CD4-positive, alpha-beta memory T cell (primary cell): ENCODE data around the gene IRGC. TPM values are rescaled to one million over a fixed set of nuclear protein-coding genes. Genes with fewer than 3 reads are reported as not detected.

ENCODE experiments used
- CTCF ChIA-PET: fragments of 350-600 bp; sonication (Branson Sonifier 250); formaldehyde crosslinking; loops from one replicate; lab custom pipeline; 2021; ENCODE audit warnings: inconsistent platforms; ENCODE audit not compliant: partially characterized antibody; lab: Charles Lee
- POLR2A ChIA-PET: fragments of 350-600 bp; sonication (Branson Sonifier 250); formaldehyde crosslinking; loops from one replicate; lab custom pipeline; 2021; ENCODE audit not compliant: partially characterized antibody; lab: Charles Lee
- DNase-seq, 5 donors: peaks; one replicate each; pipeline versions ENCODE4 v3.0.0 to v3.0.0-alpha.2; 2020 to 2022; ENCODE audit warnings: mixed read lengths in 1 of 5
- H3K27ac ChIP-seq: one replicate; pipeline ENCODE4 v1.7.0; 2013; ENCODE audit warnings: low read depth, low read length
- H3K27me3 ChIP-seq: 2 replicates; pipeline ENCODE4 v1.7.0; 2013; ENCODE audit warnings: mild to moderate bottlenecking, low read length, moderate library complexity; ENCODE audit not compliant: insufficient read depth
- H3K36me3 ChIP-seq: 2 replicates; pipeline ENCODE4 v1.7.0; 2013; ENCODE audit warnings: mild to moderate bottlenecking, low read length, moderate library complexity; ENCODE audit not compliant: insufficient read depth
- H3K4me1 ChIP-seq: 2 replicates; pipeline ENCODE4 v1.7.0; 2013; ENCODE audit warnings: mild to moderate bottlenecking, low read length, moderate library complexity; ENCODE audit not compliant: insufficient read depth
- H3K4me3 ChIP-seq, 2 donors: one replicate each; pipeline ENCODE4 v1.7.0; 2013; ENCODE audit warnings: low read length in 2 of 2, mild to moderate bottlenecking in 1 of 2
- H3K9me3 ChIP-seq, 2 donors: one replicate each; pipeline ENCODE4 v1.7.0; 2013; ENCODE audit warnings: low read length in 2 of 2, control low read depth in 1 of 2; ENCODE audit not compliant: control insufficient read depth in 1 of 2
- H3K27ac Mint-ChIP-seq, 7 donors: one replicate each; pipeline ENCODE4 v1.8.0; 2020 to 2021; ENCODE audit warnings: mixed read lengths in 7 of 7, mild to moderate bottlenecking in 6 of 7, inconsistent platforms in 3 of 7, moderate library complexity in 3 of 7
- H3K27me3 Mint-ChIP-seq, 2 donors: one replicate each; pipeline ENCODE4 v1.8.0; 2020 to 2021; ENCODE audit warnings: mixed read lengths in 2 of 2
- H3K36me3 Mint-ChIP-seq, 2 donors: one replicate each; pipeline ENCODE4 v1.8.0; 2020 to 2021; ENCODE audit warnings: mixed read lengths in 2 of 2, inconsistent platforms in 1 of 2, mild to moderate bottlenecking in 1 of 2
- H3K4me1 Mint-ChIP-seq, 4 donors: one replicate each; pipeline ENCODE4 v1.8.0; 2020 to 2021; ENCODE audit warnings: mixed read lengths in 4 of 4, mild to moderate bottlenecking in 1 of 4
- H3K4me3 Mint-ChIP-seq, 8 donors: one replicate each; pipeline ENCODE4 v1.8.0; 2020 to 2021; ENCODE audit warnings: mixed read lengths in 8 of 8, mild to moderate bottlenecking in 7 of 8, moderate library complexity in 6 of 8, inconsistent platforms in 3 of 8
- H3K9me3 Mint-ChIP-seq, 8 donors: one replicate each; pipeline ENCODE4 v1.8.0; 2020 to 2021; ENCODE audit warnings: mixed read lengths in 8 of 8, mild to moderate bottlenecking in 5 of 8, inconsistent platforms in 3 of 8, moderate library complexity in 1 of 8
- intact Hi-C: fragments of 100-400 bp; cut with micrococcal nuclease; formaldehyde crosslinking; loops from one replicate; pipeline ENCODE4 v1.15.1; 2023
- polyA plus RNA-seq, 2 donors: library from polyadenylated mRNA; unstranded; fragments of 300-500 nt; fragmentation: Illumina TruSeq; gene quantifications; one replicate each; pipeline ENCODE4 v1.2.3, GENCODE V29; 2021
- total RNA-seq, 2 experiments: library from RNA; stranded (reverse); gene quantifications; one replicate each; pipeline ENCODE4 v1.2.3, GENCODE V29; 2021

IRGC gene
- not detected for total RNA-seq
- not detected for polyA plus RNA-seq

GRCh38 chr19:43715776-43716175, at the start of gene IRGC:
Gene IRGC, plus strand, starts transcription at chr19:43716076. Its CDS starts 2,483 bp downstream, at chr19:43718559.
- H3K4me1 Mint-ChIP-seq: no peaks in the 10 kb centered on the region
- no peak within 1 kb of the TSS for H3K27ac Mint-ChIP-seq
- ChIA-PET POLR2A (no interaction called here), CTCF (interaction anchor here (1.3 kb wide), 1 partner anchor 161 kb away, joined by 3 read pairs; no protein-coding TSS in a partner anchor)
- no peak within 1 kb of the TSS for H3K4me3 ChIP-seq
- intact Hi-C loops: no loop called here
- no peaks in the 10 kb centered on the region for H3K9me3 ChIP-seq
- no peaks in the 10 kb centered on the region for H3K36me3 Mint-ChIP-seq
- H3K36me3 ChIP-seq: no peaks in the 10 kb centered on the region
- no peaks in the 10 kb centered on the region for H3K9me3 Mint-ChIP-seq
- H3K27ac ChIP-seq: no peak within 1 kb of the TSS
- H3K27me3 ChIP-seq: no peaks in the 10 kb centered on the region
- DNase-seq: no peak
- peaks cover 8 to 14% of the 10 kb centered on the region in 2 donors for H3K27me3 Mint-ChIP-seq
- no peaks in the 10 kb centered on the region for H3K4me1 ChIP-seq
- H3K4me3 Mint-ChIP-seq: no peak within 1 kb of the TSS

- Histone ChIP-seq H3K27ac (no peak overlapping the region), H3K27me3 (no peaks in the 10 kb centered on the region), H3K36me3 (no peaks in the 10 kb centered on the region), H3K4me1 (peaks cover 43% of the 10 kb centered on the region), H3K9me3 (no peaks in the 10 kb centered on the region), H3K4me3 (peak overlapping the region; percentile 28 to 42)
- Mint-ChIP-seq H3K4me1 (peaks cover 32 to 66% (median 47%) of the 10 kb centered on the region in 4 donors), H3K4me3 (peak overlapping the region; percentile 86 to 95 (median 92)), H3K27me3 (no peaks in the 10 kb centered on the region), H3K27ac (peak overlapping the region in 6 of 7 donors; percentile 35 to 97 (median 94)), H3K9me3 (no peaks in the 10 kb centered on the region), H3K36me3 (peaks cover 19 to 26% of the 10 kb centered on the region in 2 donors)
- ChIA-PET POLR2A (interaction anchor here (1.1 to 3.2 kb wide), 8 partner anchors 27 to 203 kb away, joined by 3 to 28 read pairs (median 7); partner anchors contain the start of genes PHLDB3 and SMG9), CTCF (interaction anchor here (1.0 to 2.0 kb wide), 4 partner anchors 27 to 208 kb away, joined by 3 to 7 read pairs (median 5); partner anchors contain the start of gene CADM4)
- DNase-seq: no peak
- intact Hi-C loops: no loop called here
Measured at GRCh38 chr19:43667126-43667875, 48.6 kb upstream of the IRGC start.

- peaks cover 17 to 24% of the 10 kb centered on the region in 2 donors for H3K36me3 Mint-ChIP-seq
- ChIA-PET CTCF (interaction anchor here (0.7 to 2.0 kb wide), 33 partner anchors 9 to 832 kb away, joined by 3 to 19 read pairs (median 5); partner anchors contain the start of genes CADM4, IRGQ, PINLYP and SMG9), POLR2A (interaction anchor here (0.7 to 3.2 kb wide), 20 partner anchors 26 to 229 kb away, joined by 3 to 28 read pairs (median 5); partner anchors contain the start of genes IRGQ, PHLDB3, SMG9 and ZNF428)
- H3K27ac Mint-ChIP-seq: peak overlapping the region; percentile 84 to 97 (median 95)
- peaks cover 32 to 61% (median 46%) of the 10 kb centered on the region in 4 donors for H3K4me1 Mint-ChIP-seq
- H3K4me3 Mint-ChIP-seq: peak overlapping the region; percentile 86 to 95 (median 92)
- Histone ChIP-seq H3K27ac (no peak overlapping the region), H3K4me1 (peaks cover 42% of the 10 kb centered on the region), H3K4me3 (peak overlapping the region; percentile 28 to 42), H3K27me3 (no peaks in the 10 kb centered on the region), H3K36me3 (no peaks in the 10 kb centered on the region), H3K9me3 (no peaks in the 10 kb centered on the region)
- H3K9me3 Mint-ChIP-seq: no peaks in the 10 kb centered on the region
- intact Hi-C loops: loop anchor here (1.0 to 2.0 kb wide), 6 partner anchors 32 to 205 kb away; partner anchors contain the start of genes IRGQ, SMG9, ZNF428 and ZNF576
- DNase-seq: no peak
- no peaks in the 10 kb centered on the region for H3K27me3 Mint-ChIP-seq
Measured at GRCh38 chr19:43667876-43668405, 47.9 kb upstream of the IRGC start.

- DNase-seq: peak; percentile 95 to 99 (median 97)
- Histone ChIP-seq H3K27ac (peak overlapping the region; percentile 61), H3K9me3 (no peaks in the 10 kb centered on the region), H3K36me3 (no peaks in the 10 kb centered on the region), H3K4me3 (peak overlapping the region; percentile 68 to 76), H3K4me1 (peaks cover 37% of the 10 kb centered on the region), H3K27me3 (no peaks in the 10 kb centered on the region)
- ChIA-PET CTCF (interaction anchor here (0.7 to 2.0 kb wide), 34 partner anchors 8 to 831 kb away, joined by 3 to 19 read pairs (median 4); partner anchors contain the start of genes CADM4, IRGQ, PINLYP and SMG9), POLR2A (interaction anchor here (0.7 to 3.2 kb wide), 20 partner anchors 26 to 230 kb away, joined by 3 to 28 read pairs (median 5); partner anchors contain the start of genes IRGQ, PHLDB3, SMG9 and ZNF428)
- Mint-ChIP-seq H3K27ac (peak overlapping the region; percentile 84 to 97 (median 95)), H3K36me3 (peaks cover 17 to 22% of the 10 kb centered on the region in 2 donors), H3K27me3 (no peaks in the 10 kb centered on the region), H3K4me3 (peak overlapping the region; percentile 86 to 95 (median 92)), H3K4me1 (peaks cover 32 to 58% (median 42%) of the 10 kb centered on the region in 4 donors), H3K9me3 (no peaks in the 10 kb centered on the region)
- intact Hi-C loops: loop anchor here (1.0 to 2.0 kb wide), 6 partner anchors 32 to 205 kb away; partner anchors contain the start of genes IRGQ, SMG9, ZNF428 and ZNF576
Measured at GRCh38 chr19:43668406-43669109, 47.3 kb upstream of the IRGC start.

GRCh38 chr19:43672061-43672679, 43.7 kb upstream of the IRGC start:
- Histone ChIP-seq H3K4me1 (peaks cover 18% of the 10 kb centered on the region), H3K27ac (no peak overlapping the region), H3K36me3 (no peaks in the 10 kb centered on the region), H3K4me3 (no peak overlapping the region), H3K9me3 (no peaks in the 10 kb centered on the region), H3K27me3 (no peaks in the 10 kb centered on the region)
- no peaks in the 10 kb centered on the region for H3K27me3 Mint-ChIP-seq
- H3K9me3 Mint-ChIP-seq: no peaks in the 10 kb centered on the region
- H3K27ac Mint-ChIP-seq: peak overlapping the region in 6 of 7 donors; percentile 0 to 42 (median 30)
- ChIA-PET CTCF (interaction anchor here (0.6 to 1.3 kb wide), 2 partner anchors 117 to 128 kb away, joined by 3 read pairs; no protein-coding TSS in a partner anchor), POLR2A (no interaction called here)
- H3K4me3 Mint-ChIP-seq: no peak overlapping the region
- peaks cover 6 to 7% of the 10 kb centered on the region in 2 donors for H3K36me3 Mint-ChIP-seq
- intact Hi-C loops: no loop called here
- peaks cover 19 to 47% (median 29%) of the 10 kb centered on the region in 4 donors for H3K4me1 Mint-ChIP-seq
- DNase-seq: no peak

- Histone ChIP-seq H3K4me1 (peaks cover 8% of the 10 kb centered on the region), H3K27ac (no peak overlapping the region), H3K4me3 (no peak overlapping the region), H3K36me3 (no peaks in the 10 kb centered on the region), H3K9me3 (no peaks in the 10 kb centered on the region), H3K27me3 (no peaks in the 10 kb centered on the region)
- H3K36me3 Mint-ChIP-seq: no peaks in the 10 kb centered on the region
- no peaks in the 10 kb centered on the region for H3K27me3 Mint-ChIP-seq
- no peaks in the 10 kb centered on the region for H3K9me3 Mint-ChIP-seq
- DNase-seq: no peak
- no peak overlapping the region for H3K27ac Mint-ChIP-seq
- intact Hi-C loops: no loop called here
- H3K4me1 Mint-ChIP-seq: peaks cover 12 to 32% (median 18%) of the 10 kb centered on the region in 4 donors
- POLR2A ChIA-PET: no interaction called here
- no peak overlapping the region for H3K4me3 Mint-ChIP-seq
- CTCF ChIA-PET: interaction anchor here (1.4 kb wide), 1 partner anchor 136 kb away, joined by 3 read pairs; no protein-coding TSS in a partner anchor
Measured at GRCh38 chr19:43673637-43674036, 42.2 kb upstream of the IRGC start.
